ENCODE measurements around the gene RAPGEF4.
A peak's percentile ranks its signal among the peaks of the same experiment; 100 is the strongest.

The RAPGEF4 gene

GRCh38 chr2:173062801-173063200 is 327.2 kb downstream of the RAPGEF4 start:
- TF ChIP-seq CTCF (IDR thresholded peaks at IDR 0.05; ENCODE audit: insufficient read depth, low read length, missing control alignments): no peak
- DNase-seq (ENCODE audit: low read depth, low spot score): no peak
- H3K4me3 ChIP-seq (ENCODE audit: low read depth, low read length): no peak overlapping the region
- ChIA-PET POLR2A (no interaction called here), CTCF (interaction anchor here (1.3 to 2.2 kb wide), 2 partner anchors 11 to 36 kb away, joined by 4 to 13 read pairs; no protein-coding TSS in a partner anchor)

GRCh38 chr2:173064151-173064805 is 328.6 kb downstream of the RAPGEF4 start:
- ChIA-PET POLR2A (no interaction called here), CTCF (interaction anchor here (2.4 to 2.5 kb wide), 2 partner anchors 10 to 147 kb away, joined by 8 to 12 read pairs; no protein-coding TSS in a partner anchor)
- TF ChIP-seq CTCF (IDR thresholded peaks at IDR 0.05; ENCODE audit: insufficient read depth, low read length, missing control alignments): no peak
- no peak for DNase-seq (ENCODE audit: low read depth, low spot score)
- no peak overlapping the region for H3K4me3 ChIP-seq (ENCODE audit: low read depth, low read length)

GRCh38 chr2:173066887-173067676 is 331.4 kb downstream of the RAPGEF4 start:
- DNase-seq (ENCODE audit: low read depth, low spot score): no peak
- ChIA-PET POLR2A (no interaction called here), CTCF (no interaction called here)
- TF ChIP-seq CTCF (IDR thresholded peaks at IDR 0.05; ENCODE audit: insufficient read depth, low read length, missing control alignments): no peak
- no peak overlapping the region for H3K4me3 ChIP-seq (ENCODE audit: low read depth, low read length)

- CTCF ChIA-PET: interaction anchor here (0.7 to 3.7 kb wide), 5 partner anchors 11 to 142 kb away, joined by 3 to 24 read pairs (median 3); no protein-coding TSS in a partner anchor
- POLR2A ChIA-PET: no interaction called here
- H3K4me3 ChIP-seq (ENCODE audit: low read depth, low read length): peak overlapping the region; percentile 74
Observed at GRCh38 chr2:173075056-173075780, 339.6 kb downstream of the RAPGEF4 start.

GRCh38 chr2:173075781-173076580 is 340.3 kb downstream of the RAPGEF4 start, which contains the start of gene MAP3K20:
MAP3K20 (plus strand) TSS chr2:173075846; CDS start chr2:173091032, 15,186 bp downstream.
- POLR2A ChIA-PET: no interaction called here

More at GRCh38 chr2:173075056-173075780, 339.6 kb downstream of the RAPGEF4 start:
- DNase-seq (ENCODE audit: low read depth, low spot score): no peak
- TF ChIP-seq CTCF (IDR thresholded peaks at IDR 0.05; ENCODE audit: insufficient read depth, low read length, missing control alignments): no peak

More at GRCh38 chr2:173075781-173076580, 340.3 kb downstream of the RAPGEF4 start, which contains the start of gene MAP3K20:
- peak within 1 kb of the TSS; percentile 74 for H3K4me3 ChIP-seq (ENCODE audit: low read depth, low read length)
- TF ChIP-seq CTCF (IDR thresholded peaks at IDR 0.05; ENCODE audit: insufficient read depth, low read length, missing control alignments): peak; percentile 80
- CTCF ChIA-PET: interaction anchor here (1.4 kb wide), 1 partner anchor 50 kb away, joined by 4 read pairs; no protein-coding TSS in a partner anchor
- no peak for DNase-seq (ENCODE audit: low read depth, low spot score)
